OCI-LY7 (cell line): ENCODE data around the gene ANKH.

ENCODE experiments used
- CTCF ChIP-seq: fragments of 200-600 bp; sonication (generic); conservative IDR thresholded peaks from 2 replicates; pipeline ENCODE4 v1.5.1; 2014; ENCODE audit warnings: mild to moderate bottlenecking, antibody characterized with exemption, low read length, moderate library complexity, mixed read lengths
- EZH2phosphoT487 ChIP-seq: fragments of 200-600 bp; sonication (generic); IDR thresholded peaks from 2 replicates; pipeline ENCODE4 v1.6.1; 2018; ENCODE audit warnings: low read depth, borderline replicate concordance, mild to moderate bottlenecking, mixed run types, antibody characterized with exemption, low read length, moderate library complexity, mixed read lengths

GRCh38 chr5:14727928-14728458 lies 143.6 kb downstream of the ANKH start:
- no peak for TF ChIP-seq EZH2phosphoT487
- no peak for TF ChIP-seq CTCF
